Measurements from ENCODE around the gene TENT4A. TPM values are rescaled to one million over a fixed set of nuclear protein-coding genes. Genes with fewer than 3 reads are reported as not detected.

Gene TENT4A
- total RNA-seq, 4 donors from 2014 or later = 17.0 to 21.9 (median 20.1) TPM

DNA sequence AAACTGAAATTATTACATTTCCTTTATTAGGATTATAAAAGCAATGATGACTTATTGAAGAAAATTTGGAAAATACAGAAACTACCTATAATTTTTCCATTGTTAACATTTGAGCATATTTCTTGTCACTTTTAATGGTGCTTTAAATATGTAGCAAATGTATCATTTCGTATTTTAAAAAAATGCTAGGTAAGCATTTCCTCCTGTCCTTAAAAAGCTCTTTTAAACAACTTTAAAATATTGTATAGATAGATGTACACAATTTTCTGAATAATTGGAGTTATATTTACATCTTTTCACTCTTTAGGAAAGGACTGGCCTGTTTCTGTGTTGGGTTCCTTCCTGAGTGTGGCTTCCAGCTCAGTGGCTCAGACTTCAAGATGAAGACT lies 15.6 kb downstream of the TENT4A start:
- Histone ChIP-seq H3K4me3 (no peak overlapping the region), H3K4me1 (peaks cover 71 to 94% (median 93%) of the 10 kb centered on the region in 4 donors), H3K9me3 (no peaks in the 10 kb centered on the region), H3K27ac (replicated peaks in 1 of 4) (no peak overlapping the region), H3K27me3 (no peaks in the 10 kb centered on the region), H3K36me3 (peaks cover 0 to 4% (median 0%) of the 10 kb centered on the region in 4 donors)
- DNase-seq (ENCODE audit: extremely low spot score) = no peak
- TF ChIP-seq, protein P1, sequence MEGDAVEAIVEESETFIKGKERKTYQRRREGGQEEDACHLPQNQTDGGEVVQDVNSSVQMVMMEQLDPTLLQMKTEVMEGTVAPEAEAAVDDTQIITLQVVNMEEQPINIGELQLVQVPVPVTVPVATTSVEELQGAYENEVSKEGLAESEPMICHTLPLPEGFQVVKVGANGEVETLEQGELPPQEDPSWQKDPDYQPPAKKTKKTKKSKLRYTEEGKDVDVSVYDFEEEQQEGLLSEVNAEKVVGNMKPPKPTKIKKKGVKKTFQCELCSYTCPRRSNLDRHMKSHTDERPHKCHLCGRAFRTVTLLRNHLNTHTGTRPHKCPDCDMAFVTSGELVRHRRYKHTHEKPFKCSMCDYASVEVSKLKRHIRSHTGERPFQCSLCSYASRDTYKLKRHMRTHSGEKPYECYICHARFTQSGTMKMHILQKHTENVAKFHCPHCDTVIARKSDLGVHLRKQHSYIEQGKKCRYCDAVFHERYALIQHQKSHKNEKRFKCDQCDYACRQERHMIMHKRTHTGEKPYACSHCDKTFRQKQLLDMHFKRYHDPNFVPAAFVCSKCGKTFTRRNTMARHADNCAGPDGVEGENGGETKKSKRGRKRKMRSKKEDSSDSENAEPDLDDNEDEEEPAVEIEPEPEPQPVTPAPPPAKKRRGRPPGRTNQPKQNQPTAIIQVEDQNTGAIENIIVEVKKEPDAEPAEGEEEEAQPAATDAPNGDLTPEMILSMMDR (IDR thresholded peaks at IDR 0.05) = no peak
- TF ChIP-seq EP300 (IDR thresholded peaks at IDR 0.05) (no peak), POLR2A (IDR thresholded peaks at IDR 0.05; ENCODE audit: low read depth) (no peak), POLR2AphosphoS5 (IDR thresholded peaks at IDR 0.05) (no peak)
- intact Hi-C loops (cut with DNase I) = no loop called here
- WGBS = 85% methylated on average over 1 of the region's 1 CpG

DNA sequence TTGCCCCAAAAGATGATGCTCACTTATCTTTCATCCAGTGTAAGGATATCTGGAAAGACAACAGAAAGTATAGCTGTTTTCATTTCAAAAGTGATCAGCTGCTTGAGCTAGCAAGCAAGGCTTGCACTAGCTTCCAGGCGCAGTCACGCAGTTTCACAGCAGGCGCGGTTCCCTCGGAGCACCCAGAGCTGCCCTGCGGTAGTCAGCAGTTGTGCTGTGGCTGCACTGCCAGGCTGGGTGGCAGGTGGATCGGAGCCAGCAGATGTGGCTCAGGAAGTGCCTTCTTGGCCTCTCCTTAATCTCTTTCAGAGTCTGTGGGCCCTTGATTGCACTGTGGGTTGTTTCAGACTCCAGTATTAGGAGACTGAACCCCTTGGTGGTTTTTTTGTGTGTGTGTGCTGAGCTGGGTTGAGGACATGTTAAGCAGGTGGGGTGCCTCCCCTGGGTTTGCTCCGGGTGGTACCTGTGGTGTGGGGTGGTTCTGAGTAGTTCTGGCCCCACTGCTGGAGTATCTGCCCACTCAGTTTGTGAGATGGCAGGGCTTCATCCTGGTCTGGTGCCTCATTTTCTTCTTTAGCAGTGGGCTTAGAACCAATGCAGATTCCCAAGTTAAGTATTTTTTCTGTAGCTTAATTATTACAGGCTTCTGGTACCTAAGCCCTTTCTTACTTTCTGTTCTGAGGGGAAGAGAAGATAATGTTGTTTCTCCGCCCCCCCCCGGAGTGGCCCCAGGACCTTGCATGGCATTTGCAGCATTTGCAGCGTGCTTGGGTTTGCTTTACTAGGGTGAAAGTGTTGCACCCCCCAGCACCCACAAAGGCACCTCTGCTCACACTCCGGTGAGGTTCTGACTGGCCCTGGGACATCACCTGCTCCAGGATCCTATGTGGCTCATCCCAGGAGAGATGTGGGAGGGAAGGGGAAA lies 16.4 kb downstream of the TENT4A start:
- H3K4me1 ChIP-seq = peaks cover 76 to 94% (median 93%) of the 10 kb centered on the region in 4 donors
- no peak for DNase-seq (ENCODE audit: extremely low spot score)
- peaks cover 0 to 4% (median 0%) of the 10 kb centered on the region in 4 donors for H3K36me3 ChIP-seq
- intact Hi-C loops (cut with DNase I) = no loop called here
- TF ChIP-seq EP300 (IDR thresholded peaks at IDR 0.05) (no peak), POLR2AphosphoS5 (IDR thresholded peaks at IDR 0.05) (no peak), POLR2A (IDR thresholded peaks at IDR 0.05; ENCODE audit: low read depth) (no peak)
- no peak overlapping the region for H3K4me3 ChIP-seq
- no peak overlapping the region for H3K27ac ChIP-seq (replicated peaks in 1 of 4)
- WGBS = 87% methylated on average over 12 of the region's 12 CpGs
- no peaks in the 10 kb centered on the region for H3K9me3 ChIP-seq
- H3K27me3 ChIP-seq = no peaks in the 10 kb centered on the region

DNA sequence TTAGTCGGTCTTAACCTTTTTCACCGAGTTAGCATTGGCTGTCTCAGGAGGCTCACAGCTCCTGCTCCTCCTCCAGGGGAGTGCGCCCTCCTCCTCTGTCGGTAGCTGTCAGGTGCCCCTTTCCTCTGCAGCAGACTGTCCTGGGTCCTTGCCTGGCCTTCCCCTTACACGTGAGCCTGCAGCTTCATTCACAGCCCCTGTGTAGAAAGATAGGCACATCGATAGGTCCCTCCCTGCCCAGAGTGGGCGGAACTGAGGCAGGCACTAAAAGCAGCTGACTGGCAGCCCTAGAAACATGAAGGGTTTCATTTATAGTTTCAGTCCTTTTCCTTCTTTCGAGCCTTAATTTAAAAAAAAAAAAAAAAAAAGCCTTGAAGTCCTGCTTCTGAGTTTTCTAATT lies 17.2 kb downstream of the TENT4A start:
- Histone ChIP-seq H3K4me1 (peaks cover 84 to 94% (median 92%) of the 10 kb centered on the region in 4 donors), H3K27me3 (no peaks in the 10 kb centered on the region), H3K4me3 (no peak overlapping the region), H3K9me3 (no peaks in the 10 kb centered on the region), H3K36me3 (peaks cover 0 to 4% (median 0%) of the 10 kb centered on the region in 4 donors), H3K27ac (replicated peaks in 1 of 4) (no peak overlapping the region)
- WGBS = 68% methylated on average over 8 of the region's 8 CpGs
- TF ChIP-seq POLR2AphosphoS5 (IDR thresholded peaks at IDR 0.05) (no peak), EP300 (IDR thresholded peaks at IDR 0.05) (no peak), POLR2A (IDR thresholded peaks at IDR 0.05; ENCODE audit: low read depth) (no peak)
- TF ChIP-seq, protein P1 (IDR thresholded peaks at IDR 0.05) = no peak
- no peak for DNase-seq (ENCODE audit: extremely low spot score)
- intact Hi-C loops (cut with DNase I) = no loop called here

DNA sequence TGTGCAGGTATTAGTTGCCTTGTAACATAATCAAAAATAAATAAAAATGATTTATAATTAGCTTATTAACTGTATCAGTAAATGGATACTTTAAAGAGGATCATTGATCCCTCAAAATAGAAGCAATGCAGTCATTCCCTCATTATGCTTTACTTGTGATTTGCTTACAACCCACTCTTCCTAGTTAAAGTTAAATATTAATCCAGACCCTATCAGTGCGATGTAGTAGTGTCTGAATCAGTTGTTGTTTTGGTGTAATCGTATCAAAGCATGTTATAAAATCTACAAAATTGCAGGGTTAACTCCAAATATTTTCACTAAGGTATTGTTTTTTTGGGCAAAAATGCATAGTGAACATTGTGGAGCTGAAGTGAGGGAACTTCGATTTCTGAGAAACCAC lies 17.6 kb downstream of the TENT4A start:
- peaks cover 0 to 4% (median 0%) of the 10 kb centered on the region in 4 donors for H3K36me3 ChIP-seq
- H3K9me3 ChIP-seq = no peaks in the 10 kb centered on the region
- no peak for DNase-seq (ENCODE audit: extremely low spot score)
- no peak overlapping the region for H3K27ac ChIP-seq (replicated peaks in 1 of 4)
- peaks cover 83 to 93% (median 89%) of the 10 kb centered on the region in 4 donors for H3K4me1 ChIP-seq
- TF ChIP-seq POLR2AphosphoS5 (IDR thresholded peaks at IDR 0.05) (no peak), EP300 (IDR thresholded peaks at IDR 0.05) (no peak), POLR2A (IDR thresholded peaks at IDR 0.05; ENCODE audit: low read depth) (no peak)
- TF ChIP-seq, protein P1 (IDR thresholded peaks at IDR 0.05) = no peak
- WGBS = 90% methylated on average over 3 of the region's 3 CpGs
- no peak overlapping the region for H3K4me3 ChIP-seq
- no peaks in the 10 kb centered on the region for H3K27me3 ChIP-seq
- intact Hi-C loops (cut with DNase I) = no loop called here

DNA sequence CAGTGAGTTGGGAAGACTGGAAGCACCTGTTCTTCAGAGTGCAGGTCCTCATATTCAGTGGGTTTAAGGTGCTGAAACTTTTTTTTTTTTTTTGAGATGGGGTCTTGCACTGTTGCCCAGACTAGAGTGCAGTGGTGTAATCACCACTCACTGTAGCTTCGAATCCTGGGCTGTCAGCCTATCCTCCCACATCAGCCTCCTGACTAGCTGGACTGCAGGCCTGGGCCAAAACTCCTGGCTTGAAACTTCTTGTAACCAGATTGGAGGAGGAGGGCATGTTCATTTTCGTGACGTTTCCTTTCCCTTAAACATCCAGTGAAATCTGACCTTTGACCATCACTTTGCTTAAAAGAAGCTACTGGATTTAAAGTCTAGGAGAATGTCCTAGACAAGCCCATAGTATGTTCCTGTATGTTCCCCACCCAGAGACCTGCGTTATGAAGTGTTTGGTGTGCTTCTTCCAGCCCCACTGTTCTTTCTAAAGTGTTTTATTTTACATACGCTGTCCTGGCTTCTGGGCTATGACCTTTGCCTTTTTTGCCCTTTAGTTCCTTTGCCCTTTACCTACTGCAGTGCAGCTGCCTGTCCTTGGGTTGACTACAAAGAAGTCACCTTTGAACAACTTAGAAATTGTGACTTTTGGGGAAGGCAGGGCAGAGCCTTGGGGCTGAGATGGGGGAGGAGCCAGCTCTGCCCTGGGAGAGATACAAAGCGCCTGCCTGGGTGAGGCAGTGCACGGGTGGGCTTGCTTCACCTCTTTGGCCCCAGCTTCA lies 18.4 kb downstream of the TENT4A start:
- no peak for DNase-seq (ENCODE audit: extremely low spot score)
- Histone ChIP-seq H3K4me1 (peaks cover 75 to 93% (median 81%) of the 10 kb centered on the region in 4 donors), H3K4me3 (no peak overlapping the region), H3K27ac (replicated peaks in 1 of 4) (peak overlapping the region; percentile 38 to 79 (median 63)), H3K9me3 (no peaks in the 10 kb centered on the region), H3K27me3 (no peaks in the 10 kb centered on the region), H3K36me3 (no peaks in the 10 kb centered on the region)
- WGBS = 64% methylated on average over 7 of the region's 7 CpGs
- TF ChIP-seq POLR2A (IDR thresholded peaks at IDR 0.05; ENCODE audit: low read depth) = no peak
- TF ChIP-seq, protein P1 (IDR thresholded peaks at IDR 0.05) = no peak
- no peak for TF ChIP-seq POLR2AphosphoS5 (IDR thresholded peaks at IDR 0.05)
- no peak for TF ChIP-seq EP300 (IDR thresholded peaks at IDR 0.05)
- intact Hi-C loops (cut with DNase I) = no loop called here
